ENCODE data around the gene NFXL1. TPM values are rescaled to one million over a fixed set of nuclear protein-coding genes. Genes with fewer than 3 reads are reported as not detected.
A peak's percentile ranks its signal among the peaks of the same experiment; 100 is the strongest.

NFXL1 gene
- total RNA-seq (2013; cell fraction: nucleolus; rRNA removed): 44.7 and 47.7 TPM in 2 replicates
- 13.1 and 13.7 TPM in 2 replicates for total RNA-seq (2014; rRNA removed)
- 8.1 and 9.3 TPM in 2 replicates for total RNA-seq (2014; rRNA removed; fragmentation: Illumina TruSeq; extraction: Trizol)
- total RNA-seq (2021): 14.0 and 15.5 TPM in 2 replicates
- polyA plus RNA-seq (2011; ENCODE audit: low read depth): 4.2 TPM
- polyA plus RNA-seq (2011; rRNA removed): 16.5 and 19.2 TPM in 2 replicates
- polyA plus RNA-seq (2011; cell fraction: cytosol; rRNA removed): 8.7 and 10.0 TPM in 2 replicates
- 21.7 and 24.2 TPM in 2 replicates for polyA plus RNA-seq (2011; cell fraction: nucleus; rRNA removed)
- polyA plus RNA-seq (2012): 7.3 and 8.8 TPM in 2 replicates
- polyA plus RNA-seq (2014; fragmentation: Illumina TruSeq; extraction: Trizol): 11.9 and 18.9 TPM in 2 replicates
- 10 to 100 TPM in 1 of 2 experiments, 1 to 10 TPM in 1; 8.8 to 10.0 TPM for polyA plus RNA-seq (2014; fragmentation: Nextera tagmentation; extraction: Ambion mirVana)
- polyA plus RNA-seq (2014; rRNA removed): 12.6 TPM in 2 replicates
- polyA plus RNA-seq (2016; fragmentation: Nextera tagmentation; extraction: Ambion mirVana): 10 to 100 TPM; 13.8 to 15.8 TPM
- 44.3 and 52.4 TPM in 2 replicates for polyA minus RNA-seq (2011; rRNA and poly(A)+ RNA removed)
- 10.4 and 11.6 TPM in 2 replicates for polyA minus RNA-seq (2011; cell fraction: cytosol; rRNA and poly(A)+ RNA removed)
- 33.5 and 40.8 TPM in 2 replicates for polyA minus RNA-seq (2011; cell fraction: nucleus; rRNA and poly(A)+ RNA removed)
- Bru-seq, nascent RNA: percentile 84 among the genes with signal in this experiment
- BruChase-seq, experiment 1, labeled RNA remaining after a 6-hour chase: percentile 78 among the genes with signal in this experiment
- percentile 85 among the genes with signal in this experiment for BruChase-seq, experiment 2, labeled RNA remaining after a 2-hour chase
- long read RNA-seq, experiment 1, partial matches to known transcripts: 3 of 4 reads
- long read RNA-seq, experiment 1, other reads (novel, unspliced or antisense): 0 of 4 reads
- long read RNA-seq, experiment 2, partial matches to known transcripts: 23 of 33 reads
- long read RNA-seq, experiment 2, other reads (novel, unspliced or antisense): 5 of 33 reads

DNA sequence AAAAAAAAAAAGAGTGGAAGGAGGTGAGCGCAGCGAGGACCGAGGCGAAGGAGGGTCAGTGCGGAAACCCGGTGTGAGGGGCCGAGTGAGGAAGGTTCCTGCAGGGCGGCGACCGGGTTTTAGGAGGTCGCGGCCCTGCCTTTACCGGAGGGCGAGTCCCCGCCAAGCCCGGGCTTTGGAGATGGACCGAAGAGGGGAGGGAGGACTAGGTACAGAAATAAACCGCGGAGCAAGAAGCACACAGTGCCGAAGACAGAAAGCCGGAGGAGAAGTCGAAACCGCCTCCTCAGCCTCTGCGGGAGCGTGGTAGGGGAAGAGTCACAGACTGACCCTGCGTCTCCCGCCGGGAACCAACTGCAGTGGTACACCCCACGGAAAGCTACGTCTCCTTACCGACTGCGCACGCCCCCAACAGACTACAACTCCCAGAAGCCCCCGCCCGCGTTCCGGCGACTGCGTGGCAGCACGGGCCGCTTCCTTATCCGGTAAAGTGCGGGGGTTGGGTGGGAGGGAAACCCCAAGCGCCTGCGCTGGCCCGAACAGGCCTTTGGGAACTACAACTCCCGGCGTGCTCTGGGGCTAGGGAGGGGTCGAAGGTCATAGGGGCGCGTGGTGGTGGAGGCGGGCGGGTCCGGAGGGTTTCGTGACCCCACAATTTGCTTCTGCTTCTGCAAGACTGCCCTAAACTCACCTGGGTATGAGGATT lies at the start of gene NFXL1:
TSS of gene NFXL1 (minus strand) at position 364 of the 706 bp plus-strand sequence. CDS start 380 bp downstream, outside the sequence.
- Histone ChIP-seq H3K9me3 (replicated peaks; ENCODE audit: control insufficient read depth, insufficient read depth, low read length) (no peaks in the 10 kb centered on the region), H3K9ac (ENCODE audit: control insufficient read depth, insufficient read depth, low read length) (peak within 1 kb of the TSS; percentile 72), H3K36me3 (ENCODE audit: control insufficient read depth in 2 of 2, insufficient read depth in 2 of 2, low read length in 1 of 2) (0 out of 4 replicates have a peak, but pooled peaks cover 0 to 4% of the 10 kb centered on the region in 2 experiments), H3K79me2 (ENCODE audit: control insufficient read depth, insufficient read depth, low read length) (peaks cover 35% of the 10 kb centered on the region), H3K4me3 (peak within 1 kb of the TSS; percentile 78), H3K27me3 (replicated peaks in 1 of 2; ENCODE audit: control insufficient read depth in 2 of 2, insufficient read depth in 2 of 2, low read length in 1 of 2) (no peaks in the 10 kb centered on the region), H3K4me1 (ENCODE audit: control insufficient read depth, insufficient read depth, low read length) (no peaks in the 10 kb centered on the region; the same call in 1 of the 2 replicates), H2AFZ (ENCODE audit: control insufficient read depth, low read depth, low read length) (peak within 1 kb of the TSS; percentile 93), H4K20me1 (ENCODE audit: control insufficient read depth, insufficient read depth) (no peaks in the 10 kb centered on the region), H3K4me2 (ENCODE audit: control insufficient read depth, insufficient read depth) (peak within 1 kb of the TSS; percentile 94), H3K27ac (ENCODE audit: control insufficient read depth, insufficient read depth) (peak within 1 kb of the TSS; percentile 61)
- ChIA-PET CTCF (interaction anchor here (1.4 to 1.9 kb wide), 2 partner anchors 11 to 19 kb away, joined by 6 to 7 read pairs; no protein-coding TSS in a partner anchor), POLR2A (interaction anchor here (0.6 to 1.4 kb wide), 3 partner anchors 9 to 405 kb away, joined by 3 to 4 read pairs (median 3); no protein-coding TSS in a partner anchor), SMC1A (ENCODE audit: uncharacterized antibody, unreplicated experiment) (no interaction called here), RAD21 (ENCODE audit: unreplicated experiment) (no interaction called here)
- DNase-seq (ENCODE audit: low read depth, low spot score) (peak; percentile 79), FAIRE-seq (peak; percentile 90), ATAC-seq (peak; percentile 97)
- intact Hi-C loops (cut with micrococcal nuclease; ENCODE audit: unreplicated experiment): loop anchor here (5.0 to 10.0 kb wide), 3 partner anchors 353 to 428 kb away; partner anchors contain the start of genes SLAIN2 and TEC
- BruUV-seq (replicated peaks): no TSS peak
- WGBS (ENCODE audit: insufficient coverage, insufficient replicate concordance, low lambda C conversion rate, missing lambda C conversion rate): under 1% methylated on average over 52 of the region's 55 CpGs
- in situ Hi-C loops (cut with MboI): no loop called here
- TF ChIP-seq SMARCA5 (IDR thresholded peaks at IDR 0.05) (no peak), NBN (IDR thresholded peaks at IDR 0.05) (no peak), MXI1 (IDR thresholded peaks at IDR 0.05; ENCODE audit: low read depth, low read length) (no peak; the same call in none of the 2 replicates), SREBF1 (IDR thresholded peaks at IDR 0.05; ENCODE audit: low read length) (peak; percentile 88), HCFC1 (IDR thresholded peaks at IDR 0.05; ENCODE audit: low read length) (peak; percentile 92), RB1 (IDR thresholded peaks at IDR 0.05; ENCODE audit: borderline replicate concordance) (peak; percentile 52; the same call in 1 of the 2 replicates), STAT3 (IDR thresholded peaks at IDR 0.05; ENCODE audit: low read depth, low read length) (no peak), TAF1 (IDR thresholded peaks at IDR 0.05; ENCODE audit: borderline replicate concordance, low read depth, low read length) (peak; percentile 71; the same call in 1 of the 2 replicates), JUND (IDR thresholded peaks at IDR 0.05; ENCODE audit: low read depth, low read length) (peak; percentile 33; the same call in 1 of the 2 replicates), POLR2AphosphoS2 (IDR thresholded peaks at IDR 0.05; ENCODE audit: low read depth, low read length) (no peak), SUZ12 (IDR thresholded peaks at IDR 0.05; ENCODE audit: unreplicated experiment) (no peak), IRF4 (IDR thresholded peaks at IDR 0.05; ENCODE audit: low read depth, low read length) (0 out of 2 replicates have a peak, but pooled peaks have one; percentile 50), IKZF1 (conservative IDR thresholded peaks at IDR 0.05) (peak; percentile 92), TBL1XR1 (IDR thresholded peaks at IDR 0.05; ENCODE audit: low read depth, low read length) (peak; percentile 88; the same call in 1 of the 2 replicates), STAT1 (conservative IDR thresholded peaks at IDR 0.05) (no peak), SRF (IDR thresholded peaks at IDR 0.05; ENCODE audit: low read depth in 2 of 2, low read length in 2 of 2) (peak; percentile 65 to 89), JUNB (IDR thresholded peaks at IDR 0.05) (no peak)
- TF ChIP-seq, protein P1, sequence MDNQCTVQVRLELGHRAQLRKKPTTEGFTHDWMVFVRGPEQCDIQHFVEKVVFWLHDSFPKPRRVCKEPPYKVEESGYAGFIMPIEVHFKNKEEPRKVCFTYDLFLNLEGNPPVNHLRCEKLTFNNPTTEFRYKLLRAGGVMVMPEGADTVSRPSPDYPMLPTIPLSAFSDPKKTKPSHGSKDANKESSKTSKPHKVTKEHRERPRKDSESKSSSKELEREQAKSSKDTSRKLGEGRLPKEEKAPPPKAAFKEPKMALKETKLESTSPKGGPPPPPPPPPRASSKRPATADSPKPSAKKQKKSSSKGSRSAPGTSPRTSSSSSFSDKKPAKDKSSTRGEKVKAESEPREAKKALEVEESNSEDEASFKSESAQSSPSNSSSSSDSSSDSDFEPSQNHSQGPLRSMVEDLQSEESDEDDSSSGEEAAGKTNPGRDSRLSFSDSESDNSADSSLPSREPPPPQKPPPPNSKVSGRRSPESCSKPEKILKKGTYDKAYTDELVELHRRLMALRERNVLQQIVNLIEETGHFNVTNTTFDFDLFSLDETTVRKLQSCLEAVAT (IDR thresholded peaks at IDR 0.05): no peak
- TF ChIP-seq, protein P2, sequence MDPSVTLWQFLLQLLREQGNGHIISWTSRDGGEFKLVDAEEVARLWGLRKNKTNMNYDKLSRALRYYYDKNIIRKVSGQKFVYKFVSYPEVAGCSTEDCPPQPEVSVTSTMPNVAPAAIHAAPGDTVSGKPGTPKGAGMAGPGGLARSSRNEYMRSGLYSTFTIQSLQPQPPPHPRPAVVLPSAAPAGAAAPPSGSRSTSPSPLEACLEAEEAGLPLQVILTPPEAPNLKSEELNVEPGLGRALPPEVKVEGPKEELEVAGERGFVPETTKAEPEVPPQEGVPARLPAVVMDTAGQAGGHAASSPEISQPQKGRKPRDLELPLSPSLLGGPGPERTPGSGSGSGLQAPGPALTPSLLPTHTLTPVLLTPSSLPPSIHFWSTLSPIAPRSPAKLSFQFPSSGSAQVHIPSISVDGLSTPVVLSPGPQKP (IDR thresholded peaks at IDR 0.05; ENCODE audit: low read depth, low read length): peak; percentile 35; the same call in 1 of the 2 replicates
